ENCODE data around the gene RGMB.

The RGMB gene

GRCh38 chr5:98769210-98769958 is 4.1 kb upstream of the RGMB start (continued):
- TF ChIP-seq GLIS1 (tag by site-specific recombination; IDR thresholded peaks at IDR 0.05) (peak; percentile 98), ZNF571 (tag by site-specific recombination; IDR thresholded peaks at IDR 0.05) (no peak), ZNF133 (tag by site-specific recombination; IDR thresholded peaks at IDR 0.05) (no peak), KLF17 (tag by site-specific recombination; IDR thresholded peaks at IDR 0.05) (peak; percentile 56; the same call in 1 of the 2 replicates), YY2 (tag by site-specific recombination; IDR thresholded peaks at IDR 0.05) (no peak), ZNF394 (tag by site-specific recombination; IDR thresholded peaks at IDR 0.05; ENCODE audit: borderline replicate concordance) (peak; percentile 16; the same call in 1 of the 2 replicates), ZNF2 (tag by site-specific recombination; IDR thresholded peaks at IDR 0.05) (peak; percentile 20; the same call in 1 of the 2 replicates), KLF7 (tag by site-specific recombination; IDR thresholded peaks at IDR 0.05; ENCODE audit: borderline replicate concordance) (0 out of 2 replicates have a peak, but pooled peaks have one; percentile 30), ZSCAN16 (tag by site-specific recombination; IDR thresholded peaks at IDR 0.05) (no peak), ZNF324 (tag by site-specific recombination; IDR thresholded peaks at IDR 0.05) (0 out of 2 replicates have a peak, but pooled peaks have one; percentile 11), KLF10 (tag by site-specific recombination; IDR thresholded peaks at IDR 0.05) (0 out of 2 replicates have a peak, but pooled peaks have one; percentile 16), KLF16 (tag by site-specific recombination; IDR thresholded peaks at IDR 0.05) (0 out of 2 replicates have a peak, but pooled peaks have one; percentile 64), ZNF610 (tag by site-specific recombination; IDR thresholded peaks at IDR 0.05; ENCODE audit: borderline replicate concordance) (peak; percentile 86; the same call in 1 of the 2 replicates), WT1 (tag by site-specific recombination; IDR thresholded peaks at IDR 0.05) (peak; percentile 29), ZNF488 (tag by site-specific recombination; IDR thresholded peaks at IDR 0.05) (0 out of 2 replicates have a peak, but pooled peaks have one; percentile 47), FEZF1 (tag by site-specific recombination; IDR thresholded peaks at IDR 0.05) (peak; percentile 80), KLF9 (tag by site-specific recombination; IDR thresholded peaks at IDR 0.05; ENCODE audit: low read depth) (peak; percentile 5; the same call in 1 of the 2 replicates), ZNF280C (tag by site-specific recombination; IDR thresholded peaks at IDR 0.05) (no peak), ZNF530 (tag by site-specific recombination; IDR thresholded peaks at IDR 0.05; ENCODE audit: low read depth) (no peak), ZNF660 (tag by site-specific recombination; IDR thresholded peaks at IDR 0.05) (0 out of 2 replicates have a peak, but pooled peaks have one; percentile 3), ZNF555 (tag by site-specific recombination; conservative IDR thresholded peaks at IDR 0.05) (no peak), ZNF768 (tag by site-specific recombination; IDR thresholded peaks at IDR 0.05) (0 out of 2 replicates have a peak, but pooled peaks have one; percentile 51), ZNF426 (tag by site-specific recombination; IDR thresholded peaks at IDR 0.05) (no peak), ZSCAN30 (tag by site-specific recombination; IDR thresholded peaks at IDR 0.05) (peak; percentile 35; the same call in 1 of the 2 replicates), ZNF10 (tag by site-specific recombination; IDR thresholded peaks at IDR 0.05) (no peak), ZNF266 (tag by site-specific recombination; IDR thresholded peaks at IDR 0.05; ENCODE audit: low read depth) (no peak), ZNF658 (tag by site-specific recombination; IDR thresholded peaks at IDR 0.05) (no peak), ZIC2 (tag by site-specific recombination; IDR thresholded peaks at IDR 0.05) (peak; percentile 98), ZFP69B (tag by site-specific recombination; IDR thresholded peaks at IDR 0.05) (peak; percentile 64), OSR2 (tag by site-specific recombination; IDR thresholded peaks at IDR 0.05) (peak; percentile 11; the same call in 1 of the 2 replicates), MEIS1 (CRISPR knock-in tag; IDR thresholded peaks at IDR 0.05; ENCODE audit: borderline replicate concordance) (no peak), EGR2 (tag by site-specific recombination; IDR thresholded peaks at IDR 0.05; ENCODE audit: low read depth) (0 out of 2 replicates have a peak, but pooled peaks have one; percentile 5), ZNF561 (tag by site-specific recombination; IDR thresholded peaks at IDR 0.05; ENCODE audit: borderline replicate concordance) (peak; percentile 56; the same call in 1 of the 2 replicates), ZBTB8A (tag by site-specific recombination; IDR thresholded peaks at IDR 0.05) (peak; percentile 86), ZNF138 (tag by site-specific recombination; IDR thresholded peaks at IDR 0.05; ENCODE audit: borderline replicate concordance) (no peak), ZNF76 (tag by site-specific recombination; IDR thresholded peaks at IDR 0.05; ENCODE audit: borderline replicate concordance, low read depth) (peak; percentile 67), ZNF629 (tag by site-specific recombination; IDR thresholded peaks at IDR 0.05) (peak; percentile 39), ZFP37 (tag by site-specific recombination; IDR thresholded peaks at IDR 0.05) (0 out of 2 replicates have a peak, but pooled peaks have one; percentile 39)

Measured in HEK293 (cell line).